GM12892 (cell line): ENCODE data around the gene ZNF436.

Experiments
- POLR2A ChIP-seq: IDR thresholded peaks from 2 replicates; pipeline ENCODE4 v1.6.1; 2011; ENCODE audit warnings: low read depth, low read length, control low read depth
- POLR2AphosphoS5 ChIP-seq: IDR thresholded peaks from 2 replicates; pipeline ENCODE4 v1.6.1; 2011; ENCODE audit warnings: low read depth, low read length, control low read depth

DNA sequence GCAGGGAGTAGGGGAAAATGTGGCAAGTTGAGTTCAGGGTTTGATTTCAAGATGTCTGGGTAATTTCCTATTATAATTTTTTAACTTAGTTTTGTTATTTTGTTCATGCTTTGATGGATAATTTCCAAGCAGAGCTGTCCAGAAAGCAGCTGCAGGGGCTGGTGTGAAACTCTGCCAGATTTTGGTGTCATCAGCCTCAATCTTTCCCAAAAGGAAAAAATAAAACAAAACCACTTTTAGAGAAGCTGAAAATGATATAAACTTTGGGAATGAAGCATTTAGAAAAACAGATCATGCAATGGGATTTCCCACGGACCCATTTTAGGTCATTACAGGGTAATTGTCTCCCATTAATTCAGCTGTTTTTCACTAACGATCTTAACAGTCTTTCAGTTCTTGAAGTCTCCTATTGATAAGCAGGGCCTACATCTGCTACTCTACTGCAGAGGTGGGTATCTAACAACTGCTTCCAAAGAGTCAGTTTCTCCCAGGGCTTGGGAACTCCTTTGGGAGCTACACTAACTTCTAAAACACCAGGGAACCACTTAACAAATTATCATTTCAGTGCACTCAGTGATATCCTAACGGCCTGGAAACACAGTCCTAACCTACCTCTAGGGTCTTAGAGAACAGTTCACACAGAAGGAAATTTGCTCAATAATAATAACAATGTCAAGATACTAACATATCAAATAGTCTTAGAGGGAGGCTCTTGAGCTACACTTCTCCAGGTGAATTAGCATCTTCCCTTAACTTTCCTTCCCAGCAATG, 12.3 kb downstream of the ZNF436 start:
- TF ChIP-seq POLR2AphosphoS5, result no peak
- no peak for TF ChIP-seq POLR2A
